ENCODE measurements around the gene PF4V1. TPM values are rescaled to one million over a fixed set of nuclear protein-coding genes. Genes with fewer than 3 reads are reported as not detected.

The PF4V1 gene
- not detected in 2 replicates for total RNA-seq (2022)
- Bru-seq, nascent RNA: not detected
- BruChase-seq, experiment 1, labeled RNA remaining after a 6-hour chase: not detected
- BruChase-seq, experiment 2, labeled RNA remaining after a 2-hour chase: percentile 23 among the genes with signal in this experiment
- long read RNA-seq: 0 reads

GRCh38 chr4:73853246-73853704 is at the start of gene PF4V1:
Gene PF4V1 (plus strand): TSS chr4:73853296. CDS start chr4:73853363, 67 bp downstream.
- DNase-seq: no peak
- BruUV-seq (replicated peaks): no TSS peak
- Mint-ChIP-seq H3K9me3 (ENCODE audit: low read depth, unreplicated experiment) (no peaks in the 10 kb centered on the region), H3K4me3 (ENCODE audit: low read depth, unreplicated experiment) (no peak within 1 kb of the TSS), H3K27ac (ENCODE audit: unreplicated experiment) (no peak within 1 kb of the TSS), H3K27me3 (ENCODE audit: unreplicated experiment) (no peaks in the 10 kb centered on the region), H3K36me3 (ENCODE audit: insufficient read depth, unreplicated experiment) (no peaks in the 10 kb centered on the region), H3K4me1 (ENCODE audit: low read depth, unreplicated experiment) (no peaks in the 10 kb centered on the region)
- intact Hi-C loops (cut with micrococcal nuclease; ENCODE audit: unreplicated experiment): no loop called here
- CTCF ChIA-PET: no interaction called here
- no peak for TF ChIP-seq CTCF (IDR thresholded peaks at IDR 0.05; ENCODE audit: unreplicated experiment)

GRCh38 chr4:73810191-73810590 is 42.9 kb upstream of the PF4V1 start:
- Mint-ChIP-seq H3K27ac (ENCODE audit: unreplicated experiment) (no peak overlapping the region), H3K27me3 (ENCODE audit: unreplicated experiment) (no peaks in the 10 kb centered on the region), H3K9me3 (ENCODE audit: low read depth, unreplicated experiment) (peaks cover 3% of the 10 kb centered on the region), H3K4me3 (ENCODE audit: low read depth, unreplicated experiment) (no peak overlapping the region), H3K4me1 (ENCODE audit: low read depth, unreplicated experiment) (peaks cover 33% of the 10 kb centered on the region), H3K36me3 (ENCODE audit: insufficient read depth, unreplicated experiment) (peaks cover 5% of the 10 kb centered on the region)
- DNase-seq: no peak
- intact Hi-C loops (cut with micrococcal nuclease; ENCODE audit: unreplicated experiment): loop anchor here (10.0 kb wide), 1 partner anchor 65 kb away; the partner anchor contains the start of gene CXCL8
- no peak for TF ChIP-seq CTCF (IDR thresholded peaks at IDR 0.05; ENCODE audit: unreplicated experiment)
- no TSS peak for BruUV-seq (replicated peaks)
- CTCF ChIA-PET: interaction anchor here (0.8 kb wide), 1 partner anchor 32 kb away, joined by 7 read pairs; no protein-coding TSS in a partner anchor

- Mint-ChIP-seq H3K9me3 (ENCODE audit: low read depth, unreplicated experiment) (peaks cover 3% of the 10 kb centered on the region), H3K27ac (ENCODE audit: unreplicated experiment) (no peak overlapping the region), H3K36me3 (ENCODE audit: insufficient read depth, unreplicated experiment) (peaks cover 12% of the 10 kb centered on the region), H3K4me1 (ENCODE audit: low read depth, unreplicated experiment) (peaks cover 50% of the 10 kb centered on the region), H3K4me3 (ENCODE audit: low read depth, unreplicated experiment) (no peak overlapping the region), H3K27me3 (ENCODE audit: unreplicated experiment) (no peaks in the 10 kb centered on the region)
- CTCF ChIA-PET: no interaction called here
- no TSS peak for BruUV-seq (replicated peaks)
- no peak for TF ChIP-seq CTCF (IDR thresholded peaks at IDR 0.05; ENCODE audit: unreplicated experiment)
- no peak for DNase-seq
- intact Hi-C loops (cut with micrococcal nuclease; ENCODE audit: unreplicated experiment): loop anchor here (10.0 kb wide), 1 partner anchor 67 kb away; the partner anchor contains the start of gene CXCL8
Observed at GRCh38 chr4:73811841-73812240, 41.3 kb upstream of the PF4V1 start.

GRCh38 chr4:73814679-73815078 is 38.4 kb upstream of the PF4V1 start:
- Mint-ChIP-seq H3K27me3 (ENCODE audit: unreplicated experiment) (no peaks in the 10 kb centered on the region), H3K4me3 (ENCODE audit: low read depth, unreplicated experiment) (no peak overlapping the region), H3K4me1 (ENCODE audit: low read depth, unreplicated experiment) (peaks cover 66% of the 10 kb centered on the region), H3K27ac (ENCODE audit: unreplicated experiment) (peak overlapping the region; percentile 95), H3K36me3 (ENCODE audit: insufficient read depth, unreplicated experiment) (peaks cover 14% of the 10 kb centered on the region), H3K9me3 (ENCODE audit: low read depth, unreplicated experiment) (peaks cover 3% of the 10 kb centered on the region)
- CTCF ChIA-PET: interaction anchor here (1.0 kb wide), 1 partner anchor 54 kb away, joined by 4 read pairs; no protein-coding TSS in a partner anchor
- no peak for DNase-seq
- no peak for TF ChIP-seq CTCF (IDR thresholded peaks at IDR 0.05; ENCODE audit: unreplicated experiment)
- intact Hi-C loops (cut with micrococcal nuclease; ENCODE audit: unreplicated experiment): loop anchor here (2.0 to 10.0 kb wide), 2 partner anchors 52 to 70 kb away; partner anchors contain the start of gene CXCL8
- BruUV-seq (replicated peaks): no TSS peak
